Activated gamma-delta T cell treated with Interleukin-2 at 50 U/mL for 16 hours (primary cell): ENCODE results near the gene KLHL14.
"Not testable (repeated sequence)": the region's sequence is repeated elsewhere in the genome, so short reads cannot be mapped to it uniquely, and the experiment has no call there.

Source experiments
- DNase-seq: peaks from one replicate; pipeline ENCODE4 v3.0.0-alpha.2; 2020

Gene KLHL14

DNA sequence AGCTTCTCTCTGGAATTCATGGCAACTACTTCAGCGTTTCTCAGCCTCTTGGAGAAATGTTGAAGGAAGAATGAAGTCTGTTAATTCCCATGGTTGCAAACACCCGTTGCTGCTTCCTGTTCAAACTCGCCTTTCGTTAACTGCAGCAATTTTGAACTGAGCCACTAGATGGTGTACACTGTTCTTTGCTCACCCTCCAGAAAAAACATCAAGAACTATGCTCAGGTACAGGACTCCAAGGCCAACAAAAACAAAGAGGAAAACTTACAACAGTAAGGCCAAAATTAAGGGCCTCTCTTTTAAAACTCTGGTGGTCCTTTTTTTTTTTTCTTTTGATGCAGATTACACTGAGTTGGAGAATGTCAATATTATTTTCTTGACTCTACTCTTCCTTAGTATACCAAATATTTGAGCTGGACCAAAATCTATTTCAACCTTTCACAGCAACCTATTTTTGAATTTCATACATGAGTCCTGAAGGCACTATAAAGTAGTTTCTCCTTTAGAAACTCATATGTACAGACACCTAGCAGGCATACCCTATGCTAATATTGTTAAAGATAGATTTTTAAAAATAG is 58.2 kb downstream of the KLHL14 start:
- DNase-seq, result no peak

DNA sequence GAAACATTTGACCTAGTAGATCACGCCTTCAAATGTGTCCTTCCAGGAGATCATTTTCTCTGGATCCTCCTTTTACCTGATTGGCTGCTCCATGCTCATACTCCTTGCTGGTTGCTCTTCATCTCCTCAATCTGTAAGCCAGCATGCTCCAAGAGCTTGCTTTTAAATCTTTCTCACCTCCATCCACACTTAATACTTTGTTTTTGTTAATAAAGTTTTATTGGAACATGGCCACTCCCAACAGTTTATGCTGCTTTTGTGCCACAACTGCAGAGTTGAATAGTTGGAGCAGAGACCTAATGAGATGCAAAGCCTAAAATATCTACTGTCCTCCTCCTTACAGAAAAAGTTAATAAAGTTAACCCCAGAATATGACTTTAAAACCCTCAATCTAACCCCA is 60.0 kb downstream of the KLHL14 start:
- no peak for DNase-seq

DNA sequence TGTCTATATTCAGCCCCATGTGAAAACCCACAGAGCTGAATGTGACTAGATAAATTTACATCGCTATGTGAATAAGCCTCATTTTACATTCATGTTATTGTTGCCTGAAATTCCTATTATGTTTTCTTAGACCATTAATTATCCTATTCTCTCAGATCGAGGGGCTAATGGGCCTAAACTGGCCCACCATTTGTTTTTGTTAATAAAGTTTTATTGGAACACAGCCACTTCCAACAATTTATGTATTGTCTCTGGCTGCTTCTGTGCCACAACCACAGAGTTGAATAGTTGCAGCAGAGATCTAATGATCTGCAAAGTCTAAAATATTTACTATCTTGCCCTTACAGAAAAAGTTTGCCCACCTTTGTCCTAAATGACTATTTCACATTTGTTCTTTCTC is 61.0 kb downstream of the KLHL14 start:
- no peak for DNase-seq

DNA sequence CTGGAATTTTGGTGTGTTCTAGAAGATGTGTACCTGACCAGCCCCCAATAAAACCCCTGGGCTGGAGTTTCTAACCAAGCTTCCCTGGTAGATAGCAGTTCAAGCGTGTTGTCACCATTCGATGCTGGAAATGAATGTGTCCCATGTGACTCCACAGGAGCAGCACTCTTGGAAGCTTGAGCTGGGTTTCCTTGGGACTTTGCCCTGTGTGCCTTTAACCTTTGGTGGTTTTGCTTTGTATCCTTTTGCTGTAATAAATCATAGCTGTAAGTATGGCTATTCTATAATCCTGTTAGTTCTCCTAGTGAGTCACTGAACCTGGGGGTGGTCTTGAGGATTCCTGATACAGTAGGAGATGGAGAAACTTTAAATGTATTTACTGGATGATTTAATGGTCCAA is 65.2 kb downstream of the KLHL14 start:
- DNase-seq, result no peak

DNA sequence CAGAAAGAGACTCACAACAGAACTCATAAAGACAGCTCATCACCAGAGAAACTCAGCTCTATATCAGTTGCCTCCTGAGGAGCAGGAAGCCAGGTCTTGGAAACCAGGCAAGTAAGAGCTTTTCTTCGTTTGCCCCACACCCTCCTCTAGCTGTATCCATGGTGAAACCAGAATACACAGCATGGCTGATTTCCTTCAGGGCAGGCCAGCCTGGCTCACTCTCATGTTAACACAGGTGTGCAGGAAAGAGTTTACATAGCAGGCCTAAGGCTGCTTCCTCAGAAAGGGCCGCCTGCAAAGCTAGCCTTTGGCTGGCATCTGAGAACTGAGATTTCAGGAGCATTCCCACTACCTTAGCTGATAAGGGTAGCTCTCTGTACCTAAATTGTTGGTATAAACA is 65.7 kb downstream of the KLHL14 start:
- no peak for DNase-seq

DNA sequence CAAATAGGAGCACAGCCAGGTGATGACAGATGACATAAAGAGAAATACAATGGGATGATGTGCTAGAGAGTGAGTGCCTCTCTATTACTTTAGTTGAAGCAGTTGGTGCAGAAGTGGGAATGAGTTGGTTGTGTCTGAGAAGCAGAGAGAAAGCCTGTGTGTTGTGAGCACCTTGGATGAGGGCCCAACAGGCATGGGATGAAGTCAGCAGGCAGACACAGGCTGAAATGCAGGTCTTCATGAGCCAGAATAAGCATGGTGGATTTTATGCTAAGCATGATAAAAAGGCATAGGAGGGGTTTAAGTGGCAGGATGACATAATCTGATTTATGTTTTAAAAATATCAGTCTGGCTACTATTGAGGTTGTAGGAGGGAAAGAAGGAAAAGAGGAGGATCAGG is 71.5 kb downstream of the KLHL14 start:
- no peak for DNase-seq

DNA sequence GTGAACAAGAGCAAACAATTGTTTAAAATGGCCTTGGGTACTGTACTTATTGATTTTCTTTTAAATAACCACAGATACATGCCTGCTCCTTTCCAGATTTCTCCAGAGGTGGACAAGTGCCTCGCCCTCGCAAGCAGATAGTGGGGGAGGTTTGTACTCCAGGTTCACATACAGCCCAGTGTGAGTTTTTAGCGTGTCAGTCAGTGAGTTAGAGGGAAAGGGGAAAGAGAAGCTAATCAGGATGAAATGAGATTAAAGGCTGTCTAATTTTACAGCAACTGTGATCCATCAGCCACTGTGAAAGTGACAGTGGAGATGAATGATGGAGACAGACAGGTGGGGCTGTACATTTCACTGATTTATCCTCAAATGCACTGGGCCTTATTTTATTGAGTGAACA is 74.7 kb downstream of the KLHL14 start:
- no peak for DNase-seq

DNA sequence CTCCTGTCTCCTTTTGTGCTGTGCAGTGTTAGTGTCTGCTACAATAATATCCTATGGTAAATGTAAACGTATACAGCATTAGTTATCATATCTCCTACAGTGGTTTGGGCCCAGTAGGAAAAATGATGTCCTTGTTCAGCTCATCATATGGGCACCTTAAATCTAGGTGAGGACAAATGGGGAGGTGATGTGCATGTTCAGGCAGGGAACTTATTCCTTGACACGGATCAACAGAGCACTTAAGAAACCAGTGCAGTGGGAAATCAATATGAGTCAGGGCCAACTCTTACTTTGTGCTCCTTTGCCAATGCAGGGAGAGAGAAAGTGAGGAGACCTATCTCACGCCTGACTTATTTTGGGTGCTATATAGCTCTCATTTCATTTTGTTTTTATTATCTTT is 76.4 kb downstream of the KLHL14 start:
- DNase-seq, result no peak

DNA sequence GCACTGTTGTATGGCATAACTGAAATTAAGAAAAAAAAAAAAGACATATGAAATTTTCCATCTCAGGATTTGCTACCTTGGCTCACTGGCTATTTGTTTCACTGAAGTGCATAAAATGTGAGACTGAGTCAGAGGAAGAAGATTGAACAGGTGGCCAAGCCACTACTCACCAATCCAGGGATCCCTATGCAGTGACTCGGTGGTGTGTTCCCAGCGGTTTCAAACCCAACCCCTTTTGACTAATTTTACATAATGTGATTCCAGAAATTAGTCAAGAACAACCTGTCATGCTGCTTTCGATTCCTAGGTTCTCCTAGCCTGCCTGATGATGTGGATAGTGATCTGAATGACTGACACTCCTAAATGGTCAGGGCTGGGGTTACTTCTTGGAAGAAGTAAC is 77.3 kb downstream of the KLHL14 start:
- no peak for DNase-seq

DNA sequence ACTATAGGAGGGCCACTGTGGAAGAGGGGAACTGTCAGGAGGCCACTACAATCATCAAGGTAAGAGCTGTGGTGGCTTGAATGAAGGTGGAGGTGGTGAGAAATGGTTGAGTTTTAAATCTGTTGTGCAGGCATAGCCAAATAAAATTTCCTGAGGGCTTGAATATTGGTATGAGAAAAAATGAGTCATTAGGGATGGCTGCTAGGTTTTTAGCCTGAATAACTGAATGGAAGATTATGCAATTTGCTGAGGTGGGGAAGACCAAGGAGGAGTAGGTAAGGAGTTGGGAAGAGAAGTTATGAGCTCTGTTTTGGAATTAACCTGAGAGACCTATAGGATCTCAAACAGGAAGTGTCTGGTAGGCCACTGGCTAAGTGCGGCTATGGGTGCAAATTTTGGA is 84.0 kb downstream of the KLHL14 start:
- DNase-seq, result no peak

DNA sequence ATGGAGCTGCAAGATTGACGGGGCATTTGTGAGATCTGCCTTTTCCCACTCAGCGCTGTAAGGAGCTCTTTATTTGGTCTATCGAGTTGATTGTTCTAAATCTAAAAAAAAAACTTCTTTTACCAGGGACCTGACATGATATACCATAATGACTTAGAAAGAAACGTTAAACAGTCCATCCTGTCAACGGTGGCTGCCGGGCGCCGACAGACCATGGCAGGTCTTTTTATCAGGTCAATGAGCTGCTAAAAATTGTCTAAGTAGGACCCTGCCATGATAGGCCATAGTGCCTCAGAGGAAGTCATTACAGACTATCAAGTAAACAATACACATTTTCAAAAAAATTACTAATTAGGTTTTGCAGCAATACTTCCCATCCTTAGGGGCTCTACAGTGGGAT is 87.9 kb downstream of the KLHL14 start:
- no peak for DNase-seq

DNA sequence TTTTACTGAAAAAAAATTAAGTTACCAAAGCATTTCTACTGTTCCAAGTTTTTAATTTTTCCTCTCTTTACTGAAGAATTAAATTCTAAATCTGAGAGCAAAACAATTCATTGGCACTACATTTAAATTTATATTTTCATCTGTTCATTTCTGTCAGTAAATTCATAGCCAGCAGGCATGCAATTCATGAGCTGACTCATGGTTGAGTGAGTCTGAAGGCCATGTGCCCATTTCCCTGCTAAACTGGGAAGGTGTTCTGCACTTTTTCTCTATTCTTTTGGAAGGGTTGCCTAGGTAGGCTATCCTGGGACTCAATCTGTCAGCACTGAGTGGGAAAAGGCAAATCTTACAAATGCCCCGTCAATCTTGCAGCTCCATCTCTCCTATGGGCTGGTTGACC is 88.7 kb downstream of the KLHL14 start:
- no peak for DNase-seq

DNA sequence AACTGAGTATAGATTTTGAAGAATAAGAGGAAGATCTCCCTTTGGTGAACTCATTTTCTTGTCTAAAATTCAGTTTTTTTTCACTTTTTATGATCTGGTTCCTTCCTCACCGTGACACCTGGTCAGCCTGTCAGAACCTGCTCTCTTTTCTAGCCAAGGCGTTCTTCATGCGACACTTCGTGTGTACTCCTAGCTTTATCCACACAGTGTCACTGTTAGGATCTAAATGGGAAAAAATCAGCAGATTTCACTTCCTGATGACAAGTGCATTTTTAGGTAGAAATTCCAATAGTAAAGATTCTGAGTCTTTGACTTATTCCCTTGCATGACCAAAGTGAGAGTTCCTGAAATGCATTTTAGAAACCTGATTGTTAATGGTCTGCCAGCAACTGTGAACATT is 89.8 kb downstream of the KLHL14 start:
- DNase-seq, result no peak

DNA sequence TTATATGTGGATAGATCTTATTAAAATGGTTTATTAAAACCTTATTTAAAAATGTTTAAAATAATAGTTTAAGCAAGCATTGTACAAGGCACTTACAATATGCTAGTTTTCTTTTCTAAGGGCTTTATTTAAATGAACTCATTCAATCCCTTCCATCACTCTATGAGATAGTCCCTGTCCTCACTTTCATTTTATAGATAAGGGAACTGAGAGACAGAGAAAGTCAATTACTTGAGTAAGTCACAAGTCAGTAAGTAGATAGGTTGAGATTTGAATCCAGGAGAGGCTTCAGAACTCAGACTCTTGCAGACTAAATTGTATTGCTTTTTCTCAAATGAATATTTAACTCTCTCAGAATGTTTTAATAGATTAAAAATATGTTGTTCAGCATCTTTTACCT is 95.2 kb downstream of the KLHL14 start:
- DNase-seq, result no peak

DNA sequence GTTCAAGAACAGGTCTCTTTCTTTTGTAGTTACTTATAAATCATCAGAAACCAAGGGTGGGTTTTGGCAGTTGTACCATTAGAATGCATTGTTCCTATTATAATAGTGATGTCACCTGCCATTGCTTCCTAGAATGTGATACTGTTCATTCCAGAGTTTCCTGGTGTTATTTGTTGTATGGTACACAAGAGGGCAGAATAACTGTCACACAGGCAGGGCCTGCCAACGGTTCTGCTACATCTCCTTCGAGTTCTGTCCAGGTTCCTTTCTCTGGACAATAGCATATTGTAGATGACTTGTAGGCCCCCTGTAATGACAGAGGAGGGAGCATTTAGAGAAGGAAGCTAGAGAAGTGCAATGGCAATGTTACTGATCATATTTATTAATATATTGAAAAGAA is 98.3 kb downstream of the KLHL14 start:
- DNase-seq, result no peak

DNA sequence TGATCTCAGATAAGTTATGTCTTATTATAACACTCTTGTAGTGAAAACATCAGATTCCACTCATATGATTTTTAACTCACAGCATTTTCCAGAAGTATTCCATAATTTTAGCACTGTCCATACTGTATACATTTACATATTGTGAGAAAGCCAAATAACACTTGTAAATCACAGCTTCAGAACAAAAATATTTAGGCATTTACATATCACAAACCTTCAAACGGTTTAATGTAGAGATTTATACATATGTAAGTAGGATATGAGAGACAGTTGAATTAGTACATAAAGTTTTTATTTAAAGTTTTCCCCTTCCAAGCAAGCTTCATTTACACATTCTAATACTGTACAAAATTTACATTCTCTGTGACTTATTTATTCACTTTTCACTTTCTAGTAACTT is 100.4 kb downstream of the KLHL14 start:
- DNase-seq, result no peak

DNA sequence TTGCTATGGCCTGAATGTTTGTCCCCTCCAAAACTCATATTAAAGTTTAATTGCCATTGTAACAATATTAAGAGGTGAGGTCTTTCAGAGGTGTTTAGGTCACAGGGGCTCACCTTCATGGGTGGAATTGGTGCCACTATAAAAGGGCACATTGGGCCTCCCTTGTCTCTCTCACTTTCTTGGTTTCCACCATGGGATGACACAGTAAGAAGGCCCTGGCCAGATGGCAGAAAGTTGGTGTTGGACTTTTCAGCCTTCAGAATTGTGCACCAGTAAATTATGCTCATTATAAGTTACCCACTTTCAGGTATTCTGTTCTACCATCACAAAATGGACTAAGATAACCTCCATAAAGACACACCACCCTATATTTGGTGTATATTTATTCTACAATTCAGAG is 102.1 kb downstream of the KLHL14 start:
- no peak for DNase-seq

DNA sequence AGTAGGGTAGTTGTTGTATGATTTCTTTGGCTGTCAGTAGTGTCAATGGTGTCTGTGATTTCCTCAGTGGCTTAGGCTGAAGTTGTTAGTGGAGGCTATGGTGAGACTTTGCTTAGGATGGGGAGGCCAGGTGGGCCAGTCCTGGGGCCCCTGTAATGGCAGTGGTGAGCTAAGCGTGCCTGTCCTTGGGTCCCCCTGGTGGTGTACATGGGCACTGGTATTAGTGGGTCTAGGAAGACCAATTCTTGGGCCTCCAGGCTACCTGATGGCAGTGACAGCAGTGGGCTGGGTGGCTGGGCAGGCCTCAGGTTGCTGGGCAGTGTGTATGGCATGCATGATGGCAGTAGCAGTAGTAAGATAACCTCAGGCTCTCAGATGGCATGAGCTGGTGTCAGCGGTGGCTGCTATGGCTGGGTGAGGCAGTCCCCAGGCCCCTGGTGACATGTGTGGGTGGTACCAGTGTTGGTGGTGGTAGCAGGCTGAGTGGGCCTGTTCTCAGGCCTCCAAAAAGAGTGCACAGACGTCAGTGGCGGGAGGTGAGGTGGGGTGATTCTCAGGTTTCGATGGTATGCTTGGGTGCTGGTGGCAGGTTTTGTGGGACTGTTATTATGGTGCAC is 103.2 kb downstream of the KLHL14 start:
- DNase-seq, result no peak

DNA sequence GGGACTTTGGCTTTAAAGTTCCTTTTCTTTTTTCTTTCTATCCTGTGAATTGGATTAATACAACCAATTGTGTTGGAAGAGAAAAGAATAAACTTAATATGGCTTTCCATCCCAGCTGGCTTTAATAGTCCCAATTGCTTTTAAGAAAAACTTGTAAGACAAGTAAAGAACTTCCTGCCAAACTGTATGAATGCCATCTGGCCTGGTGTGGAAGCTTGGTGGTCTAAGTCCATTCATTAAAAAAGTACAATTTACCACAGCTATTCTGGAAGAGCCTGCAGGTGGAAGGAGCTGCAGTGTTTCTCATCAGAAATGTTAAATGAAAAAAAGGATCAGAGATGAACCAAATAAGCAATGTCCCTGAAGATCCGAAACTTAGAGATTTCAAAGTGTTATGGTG is 103.9 kb downstream of the KLHL14 start:
- DNase-seq, result no peak

DNA sequence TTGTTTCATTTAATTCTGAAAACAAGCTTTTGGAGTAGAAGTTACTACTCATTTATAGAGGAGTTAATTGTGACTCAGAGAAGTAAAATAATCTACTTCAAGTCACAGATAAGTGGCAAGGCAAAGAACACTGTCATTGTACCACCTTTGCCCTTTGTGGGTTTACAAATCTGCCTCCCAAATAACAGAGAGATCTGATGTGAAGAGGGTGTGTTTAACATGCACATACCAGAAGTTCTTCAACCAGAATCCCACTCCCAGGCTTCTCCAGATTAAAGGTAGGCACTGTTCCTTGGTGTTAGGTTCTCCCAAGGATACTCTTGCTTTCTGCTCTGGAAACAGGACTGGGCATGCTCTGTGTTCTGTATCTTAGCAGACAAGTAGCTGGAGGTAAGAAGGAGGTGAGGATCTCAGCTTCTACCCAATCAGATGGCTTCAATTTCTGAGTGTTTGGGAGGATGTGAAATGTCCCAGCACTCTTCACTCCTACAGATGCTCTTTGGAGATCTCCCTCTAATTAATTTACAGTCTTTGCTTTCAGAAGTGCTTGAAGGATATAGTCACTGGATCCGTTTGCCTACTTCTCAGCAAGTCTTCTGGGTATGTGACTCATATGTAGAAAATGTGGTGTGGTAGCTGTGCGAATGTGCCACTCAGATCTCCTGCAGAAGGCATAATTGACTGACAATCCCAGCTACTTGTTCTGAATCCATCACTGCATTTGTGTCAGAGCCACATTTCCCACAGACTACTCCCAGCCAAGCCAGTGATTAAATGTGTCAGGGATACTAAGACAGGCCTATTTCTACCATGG is 111.1 kb downstream of the KLHL14 start:
- DNase-seq, result no peak

DNA sequence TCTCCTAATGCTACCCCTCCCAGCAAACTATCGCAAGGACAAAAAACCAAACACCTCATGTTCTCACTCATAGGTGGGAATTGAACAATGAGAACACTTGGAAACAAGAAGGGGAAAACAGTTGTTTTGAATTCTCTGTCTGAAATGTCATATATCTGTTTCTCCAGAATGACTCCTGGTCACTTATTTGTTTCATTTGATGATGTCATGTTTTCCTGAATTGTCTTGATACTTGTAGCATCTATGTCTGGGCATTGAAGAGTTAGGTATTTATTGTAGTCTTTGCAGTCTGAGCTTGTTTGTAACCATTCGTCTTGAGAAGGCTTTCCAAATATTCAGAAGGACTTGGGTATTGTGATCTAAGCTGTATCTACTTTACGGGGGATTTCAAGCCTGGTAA is 118.3 kb downstream of the KLHL14 start:
- DNase-seq, result not testable (repeated sequence)

DNA sequence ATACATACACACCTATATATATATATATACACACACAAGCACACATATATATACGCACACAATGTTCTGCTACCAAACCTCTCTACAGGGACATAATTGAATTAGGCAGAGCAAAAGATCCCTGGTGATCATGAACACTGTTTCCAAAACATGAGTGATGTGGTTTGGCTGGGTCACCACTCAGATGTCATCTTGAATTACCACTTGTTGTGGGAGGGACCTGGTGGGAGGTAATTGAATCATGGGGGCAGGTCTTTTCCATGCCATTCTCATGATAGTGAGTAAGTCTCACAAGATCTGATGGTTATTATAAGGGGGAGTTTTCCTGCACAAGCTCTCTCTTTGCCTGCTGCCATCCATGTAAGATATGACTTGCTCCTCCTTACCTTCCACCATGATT is 135.2 kb downstream of the KLHL14 start:
- not testable (repeated sequence) for DNase-seq

DNA sequence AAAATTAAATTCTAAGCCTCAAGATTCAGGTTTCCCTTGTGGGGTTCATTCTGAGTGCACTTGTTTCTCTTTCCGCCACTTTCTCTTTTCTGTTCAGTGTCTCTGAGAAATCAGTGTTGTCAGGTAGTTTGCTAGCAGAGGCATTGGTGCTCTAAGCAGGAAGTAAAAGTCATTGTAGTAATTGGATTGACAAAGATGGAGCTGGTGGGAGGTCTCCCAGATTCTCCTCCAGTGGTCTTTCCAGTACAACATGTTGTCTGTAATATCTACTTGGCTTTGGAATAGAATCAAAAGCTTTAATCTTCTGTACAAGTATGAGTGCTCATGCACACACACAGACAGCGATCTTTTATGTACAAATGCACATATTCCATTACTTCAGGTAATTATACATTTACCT is 135.6 kb downstream of the KLHL14 start:
- DNase-seq, result no peak

DNA sequence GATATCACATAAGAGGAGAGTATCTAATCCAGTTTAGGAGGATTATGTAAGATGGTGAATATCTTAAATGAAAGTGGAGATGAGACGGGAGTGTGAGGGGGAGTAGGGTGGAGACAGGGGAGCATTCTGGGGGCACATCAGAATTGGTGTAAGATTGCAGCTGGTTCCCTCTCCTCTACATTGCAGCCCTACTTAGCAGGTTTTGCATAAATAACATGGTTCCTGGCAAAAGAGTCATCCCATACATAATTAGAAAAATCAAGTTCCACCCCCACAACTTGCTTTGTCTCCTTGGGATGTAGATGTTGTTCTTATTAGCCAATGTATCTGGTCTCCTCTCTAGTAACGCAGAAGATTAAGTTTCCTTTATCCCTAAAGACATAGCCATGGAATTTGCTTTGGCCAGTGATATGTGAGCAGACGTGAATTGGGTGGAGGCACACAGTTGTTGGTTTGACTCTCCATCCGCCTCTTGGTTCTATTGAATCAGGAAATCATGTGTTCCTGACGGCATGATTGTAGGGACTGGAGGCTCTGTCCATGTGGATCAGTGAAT is 137.9 kb downstream of the KLHL14 start:
- DNase-seq, result no peak
